CD1c-positive myeloid dendritic cell (primary cell): ENCODE data around the gene TRPV2.
A peak's percentile ranks its signal among the peaks of the same experiment; 100 is the strongest.
"Not testable (repeated sequence)": the region's sequence is repeated elsewhere in the genome, so short reads cannot be mapped to it uniquely, and the experiment has no call there.

ENCODE experiments used
- DNase-seq: peaks from one replicate; pipeline ENCODE4 v3.0.0-alpha.2; 2016; ENCODE audit errors: extremely low spot score

The TRPV2 gene

GRCh38 chr17:16438173-16438556 lies 22.8 kb downstream of the TRPV2 start:
- no peak for DNase-seq

DNA sequence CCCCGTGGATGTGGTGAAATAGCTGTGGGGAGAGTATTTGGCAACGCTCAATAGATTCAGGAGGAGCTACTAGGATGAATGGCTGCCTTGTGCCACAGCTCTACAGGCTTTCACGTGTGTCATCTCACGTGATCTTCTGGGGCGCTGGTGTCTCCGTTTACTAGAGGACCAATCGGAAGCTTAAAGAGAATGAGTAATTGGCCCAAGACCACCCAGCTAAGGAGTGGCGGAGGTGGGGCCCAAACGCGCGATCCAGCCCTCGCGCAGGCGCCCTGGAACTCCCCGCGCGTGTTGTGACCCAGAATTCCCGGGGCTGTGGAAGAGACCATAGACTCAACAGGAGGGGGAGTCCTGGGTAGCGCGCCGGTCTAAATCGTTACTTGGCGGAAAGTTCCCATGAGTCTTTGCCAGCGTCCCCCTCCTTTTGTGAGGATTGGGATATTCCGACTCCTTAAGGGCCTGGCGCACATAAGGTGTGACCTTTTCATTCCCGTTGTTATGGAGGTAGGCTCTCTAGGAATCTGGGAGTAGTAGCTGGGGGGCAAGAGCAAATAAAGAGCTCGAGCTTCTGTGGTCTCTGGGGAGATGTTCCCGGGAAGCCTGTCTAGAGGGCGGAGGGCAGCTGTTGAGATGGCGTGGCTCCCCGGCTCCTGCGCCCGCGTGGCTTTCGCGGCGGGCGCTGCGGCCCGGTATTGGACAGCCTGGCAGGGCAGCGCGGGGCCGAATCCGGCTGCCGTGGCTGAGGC lies 23.4 kb downstream of the TRPV2 start:
- peak; percentile 98 for DNase-seq

- DNase-seq, result peak; percentile 49
Observed at GRCh38 chr17:16439303-16439791, 24.0 kb downstream of the TRPV2 start.

DNA sequence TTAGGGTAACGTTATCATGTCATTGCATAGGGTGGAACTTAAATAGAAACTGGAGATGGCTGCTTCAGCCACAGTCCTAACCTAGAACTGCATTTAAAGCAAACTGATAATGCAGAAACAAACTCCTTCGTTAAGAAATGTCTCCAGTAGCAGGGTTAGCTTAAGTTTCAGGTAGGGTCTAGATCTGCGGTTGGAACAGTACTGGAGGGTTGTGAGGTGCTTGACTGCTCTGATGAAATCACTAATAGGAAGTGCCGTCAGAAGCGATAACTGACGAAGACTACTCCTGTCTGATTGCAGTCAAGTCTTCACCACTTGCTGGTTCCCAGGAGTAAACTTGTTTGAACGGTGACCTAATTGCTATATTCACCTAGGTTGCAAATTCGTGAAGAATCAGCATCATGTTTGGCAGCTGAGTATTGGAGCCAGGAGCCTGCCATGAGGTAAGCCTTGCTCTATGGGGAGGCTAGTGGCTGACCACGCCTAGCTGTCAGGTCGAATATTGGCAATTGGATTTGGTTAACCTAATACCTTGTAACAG lies 24.5 kb downstream of the TRPV2 start:
- DNase-seq, result peak; percentile 49

DNA sequence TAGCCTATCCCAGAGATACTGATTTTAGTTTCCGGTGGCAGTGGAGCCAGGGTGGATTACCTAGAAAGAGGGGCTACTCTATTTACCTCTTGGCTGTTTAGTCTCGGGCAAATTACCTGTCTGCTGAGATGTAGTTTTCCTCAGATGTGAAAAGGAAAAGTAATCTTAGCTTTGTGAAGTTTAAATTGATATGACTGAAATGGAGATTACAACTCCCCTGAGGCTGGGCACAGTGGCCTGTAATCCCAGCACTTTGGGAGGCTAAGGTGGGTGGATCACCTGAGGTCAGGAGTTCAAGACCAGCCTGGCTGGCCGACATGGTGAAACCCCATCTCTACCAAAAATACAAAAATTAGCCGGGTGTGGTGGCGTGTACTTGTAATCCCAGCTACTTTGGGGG lies 25.0 kb downstream of the TRPV2 start:
- DNase-seq, result not testable (repeated sequence)

DNA sequence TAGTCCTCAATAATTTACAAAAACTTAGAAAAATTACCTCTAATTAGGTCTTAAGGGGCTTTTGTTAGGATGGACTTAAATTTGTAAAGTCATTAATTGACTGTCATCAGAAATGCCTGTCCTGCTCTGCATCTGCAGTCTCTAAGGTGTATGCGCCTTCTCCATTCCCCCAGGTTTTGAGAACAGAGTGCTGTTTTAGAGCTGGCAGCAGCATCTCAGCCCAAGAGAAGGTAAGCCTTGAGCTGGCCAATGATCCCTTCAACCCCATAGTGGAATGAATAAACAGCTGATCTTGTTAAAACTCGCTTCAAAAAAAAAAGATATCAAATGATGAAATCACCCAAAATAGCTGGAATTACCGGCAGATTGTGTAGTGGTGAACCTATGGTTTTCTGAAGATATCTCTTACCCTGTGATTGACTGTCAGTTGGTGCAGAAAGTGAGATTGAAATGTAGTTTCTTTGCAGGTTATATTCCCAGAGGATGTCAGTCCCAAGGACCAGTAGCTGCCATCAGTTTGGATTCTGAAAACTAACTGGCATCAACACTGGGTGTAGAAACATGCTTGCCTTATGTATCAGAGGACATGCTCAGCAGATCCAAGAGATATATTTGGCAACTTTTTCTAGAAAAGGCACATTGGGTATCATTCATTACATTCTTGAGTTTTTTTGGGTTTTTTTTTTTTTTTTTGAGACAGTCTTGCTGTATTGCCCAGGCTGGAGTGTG lies 25.7 kb downstream of the TRPV2 start:
- no peak for DNase-seq

DNA sequence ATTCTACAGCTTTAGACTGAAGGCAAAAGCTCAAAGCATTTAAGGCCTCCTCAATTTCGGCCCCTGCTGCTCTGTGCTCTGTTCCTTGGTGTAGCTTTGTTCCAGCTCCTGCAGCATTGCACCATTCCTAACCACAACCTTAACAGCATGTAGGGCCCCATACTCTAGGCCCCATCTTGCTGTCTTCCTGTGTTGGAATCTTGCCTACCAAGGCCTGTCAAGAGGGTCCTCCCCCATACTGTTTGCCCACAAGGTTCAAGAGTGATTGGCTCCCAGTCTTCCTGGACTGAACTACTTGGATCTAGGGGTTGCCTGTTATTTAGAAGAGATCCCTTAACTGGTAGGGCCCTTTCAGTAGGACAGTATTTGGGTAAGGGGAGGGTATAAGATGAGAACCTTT lies 26.8 kb downstream of the TRPV2 start:
- no peak for DNase-seq

GRCh38 chr17:16442594-16443510 lies 27.5 kb downstream of the TRPV2 start:
- DNase-seq, result peak; percentile 14

- DNase-seq, result no peak
Observed at GRCh38 chr17:16443511-16444257, 28.3 kb downstream of the TRPV2 start.

DNA sequence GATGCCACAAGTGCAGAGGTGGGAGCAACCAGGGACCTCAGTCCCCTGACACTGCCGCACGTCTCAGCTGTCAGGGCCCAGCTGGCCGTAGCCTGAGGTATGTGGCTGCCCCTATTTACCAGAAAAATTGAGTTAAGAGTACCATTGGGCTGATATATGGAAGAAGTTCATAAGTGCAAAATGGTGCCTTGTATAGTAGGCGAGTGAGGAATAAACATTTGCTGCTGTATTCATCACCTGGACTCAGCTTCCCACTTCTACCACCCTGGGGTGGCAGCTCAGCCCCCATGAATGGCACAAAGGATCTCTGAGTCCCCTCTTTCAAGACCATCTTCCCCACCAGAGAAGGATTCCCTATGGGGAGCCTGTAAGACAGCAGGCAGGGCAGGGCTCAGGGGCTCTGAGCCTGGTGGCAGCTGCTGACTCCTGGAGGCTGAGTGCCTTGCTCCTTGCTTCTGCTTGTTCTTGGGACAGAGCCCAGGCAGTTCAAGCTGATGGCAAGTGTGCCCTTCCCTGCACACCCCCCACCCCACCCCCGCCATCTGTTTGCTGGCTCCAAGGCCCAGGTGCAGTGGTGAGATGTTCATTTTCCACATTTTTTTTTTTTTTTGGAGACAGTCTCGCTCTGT lies 29.0 kb downstream of the TRPV2 start:
- no peak for DNase-seq

GRCh38 chr17:16446338-16446983 lies 31.1 kb downstream of the TRPV2 start:
- DNase-seq, result no peak

GRCh38 chr17:16447676-16448075 lies 32.3 kb downstream of the TRPV2 start:
- no peak for DNase-seq

DNA sequence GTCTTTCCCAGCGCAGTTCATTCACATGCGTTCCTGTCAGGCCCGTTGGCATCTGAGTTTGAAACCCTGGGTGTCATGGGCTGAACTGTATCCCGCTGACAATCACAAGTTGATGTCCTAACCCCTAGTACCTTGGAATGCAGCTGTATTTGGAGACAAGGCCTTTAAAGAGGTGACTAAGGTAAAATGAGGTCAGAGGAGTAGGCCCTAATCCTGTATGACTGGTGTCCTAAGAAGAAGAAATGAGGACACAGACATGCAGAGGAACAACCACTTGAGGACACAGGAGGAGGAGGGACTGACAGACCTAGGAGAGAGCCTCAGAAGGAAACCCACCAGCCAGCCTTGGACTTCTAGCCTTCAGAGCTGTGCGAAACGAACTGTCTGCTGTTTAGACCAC lies 33.1 kb downstream of the TRPV2 start:
- no peak for DNase-seq

- no peak for DNase-seq
Observed at GRCh38 chr17:16449121-16449570, 33.8 kb downstream of the TRPV2 start.

DNA sequence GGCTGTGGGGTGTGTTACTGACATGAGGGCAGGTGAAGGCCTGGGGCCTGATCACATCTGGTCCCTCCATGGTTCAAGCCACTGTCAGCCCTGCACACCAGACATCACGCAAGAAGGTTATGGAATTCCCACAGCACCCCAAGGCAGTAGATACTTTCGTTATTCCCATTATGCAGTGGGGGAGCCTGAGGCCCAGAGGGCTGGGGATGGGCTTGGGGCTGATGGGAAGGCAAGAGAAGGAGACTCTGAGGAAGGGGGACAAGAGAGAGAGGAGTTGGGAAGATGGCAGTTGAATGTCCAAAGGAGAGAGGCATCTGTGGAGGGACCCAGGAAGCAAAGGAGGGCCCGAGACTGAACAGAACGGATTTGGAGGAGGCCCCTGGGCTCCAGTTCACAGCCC lies 34.7 kb downstream of the TRPV2 start:
- DNase-seq, result no peak

- not testable (repeated sequence) for DNase-seq
Observed at GRCh38 chr17:16452268-16452667, 36.9 kb downstream of the TRPV2 start.

- no peak for DNase-seq
Observed at GRCh38 chr17:16453493-16453851, 38.1 kb downstream of the TRPV2 start.

DNA sequence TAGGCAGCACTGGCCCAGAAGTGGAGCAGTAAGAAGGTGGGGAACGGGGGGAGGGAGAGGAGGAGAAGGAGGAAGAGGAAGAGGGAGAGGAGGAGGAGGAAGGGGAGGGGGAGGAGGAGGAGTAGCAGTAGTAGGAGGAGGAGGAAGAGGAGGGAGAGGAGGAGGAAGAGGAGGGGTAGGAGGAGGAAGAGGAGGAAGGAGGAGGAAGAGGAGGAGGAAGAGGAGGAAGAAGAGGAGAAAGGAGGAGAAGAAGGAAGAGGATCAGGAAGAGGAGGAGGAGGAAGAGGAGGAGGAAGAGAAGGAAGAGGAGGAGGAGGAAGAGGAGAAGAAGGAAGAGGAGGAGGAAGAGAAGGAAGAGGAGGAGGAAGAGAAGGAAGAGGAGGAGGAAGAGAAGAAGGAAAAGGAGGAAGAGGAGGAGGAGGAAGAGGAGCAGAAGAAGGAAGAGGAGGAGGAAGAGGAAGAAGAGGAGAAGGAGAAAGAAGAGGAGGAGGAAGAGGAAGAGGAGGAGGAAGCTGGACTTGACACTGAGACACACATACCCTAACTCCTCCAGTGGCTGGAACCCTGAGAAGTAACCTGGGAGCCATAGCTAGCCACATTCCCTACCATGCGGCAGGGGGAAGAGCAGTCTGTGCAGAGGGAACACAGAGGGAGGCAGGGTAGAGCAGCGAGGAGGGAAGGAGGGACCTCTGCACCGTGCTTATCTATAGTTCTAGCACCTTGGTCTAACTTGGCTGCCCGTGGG lies 40.8 kb downstream of the TRPV2 start:
- no peak for DNase-seq

GRCh38 chr17:16456742-16457316 lies 41.5 kb downstream of the TRPV2 start:
- DNase-seq, result no peak
